OCI-LY7 (cell line): ENCODE data around the gene CDKAL1.

ENCODE experiments used
- EZH2phosphoT487 ChIP-seq: fragments of 200-600 bp; sonication (generic); IDR thresholded peaks from 2 replicates; pipeline ENCODE4 v1.6.1; 2018; ENCODE audit warnings: low read depth, borderline replicate concordance, mild to moderate bottlenecking, mixed run types, antibody characterized with exemption, low read length, moderate library complexity, mixed read lengths
- TF ChIP-seq, protein P1 (sequence below): fragments of 200-600 bp; sonication (generic); conservative IDR thresholded peaks from 2 replicates; pipeline ENCODE4 v1.5.1; 2014; ENCODE audit warnings: mild to moderate bottlenecking, antibody characterized with exemption, low read length, moderate library complexity, mixed read lengths

DNA sequence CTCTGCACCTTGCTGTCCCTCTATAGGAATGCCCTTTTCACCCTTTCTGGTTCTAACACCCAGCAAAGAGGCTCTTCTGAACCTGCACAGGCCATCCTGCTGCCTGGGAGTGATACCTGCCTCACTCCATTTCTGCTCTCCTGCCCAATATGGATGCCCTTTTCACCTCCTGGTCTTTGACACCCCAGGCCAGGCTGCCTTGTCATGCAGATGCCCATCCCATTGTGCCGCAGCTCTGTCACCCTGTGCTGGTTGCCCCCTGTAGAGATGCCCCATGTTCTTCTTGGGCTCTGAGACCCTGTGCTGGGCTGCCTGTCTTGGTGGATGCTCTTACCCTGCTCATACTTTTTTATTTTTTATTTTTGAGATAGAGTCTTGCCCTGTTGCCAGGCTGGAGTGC, 95.3 kb downstream of the CDKAL1 start:
- TF ChIP-seq, protein P1, sequence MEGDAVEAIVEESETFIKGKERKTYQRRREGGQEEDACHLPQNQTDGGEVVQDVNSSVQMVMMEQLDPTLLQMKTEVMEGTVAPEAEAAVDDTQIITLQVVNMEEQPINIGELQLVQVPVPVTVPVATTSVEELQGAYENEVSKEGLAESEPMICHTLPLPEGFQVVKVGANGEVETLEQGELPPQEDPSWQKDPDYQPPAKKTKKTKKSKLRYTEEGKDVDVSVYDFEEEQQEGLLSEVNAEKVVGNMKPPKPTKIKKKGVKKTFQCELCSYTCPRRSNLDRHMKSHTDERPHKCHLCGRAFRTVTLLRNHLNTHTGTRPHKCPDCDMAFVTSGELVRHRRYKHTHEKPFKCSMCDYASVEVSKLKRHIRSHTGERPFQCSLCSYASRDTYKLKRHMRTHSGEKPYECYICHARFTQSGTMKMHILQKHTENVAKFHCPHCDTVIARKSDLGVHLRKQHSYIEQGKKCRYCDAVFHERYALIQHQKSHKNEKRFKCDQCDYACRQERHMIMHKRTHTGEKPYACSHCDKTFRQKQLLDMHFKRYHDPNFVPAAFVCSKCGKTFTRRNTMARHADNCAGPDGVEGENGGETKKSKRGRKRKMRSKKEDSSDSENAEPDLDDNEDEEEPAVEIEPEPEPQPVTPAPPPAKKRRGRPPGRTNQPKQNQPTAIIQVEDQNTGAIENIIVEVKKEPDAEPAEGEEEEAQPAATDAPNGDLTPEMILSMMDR, result no peak
- no peak for TF ChIP-seq EZH2phosphoT487
